ENCODE results near the gene CACNA1C.

The CACNA1C gene

DNA sequence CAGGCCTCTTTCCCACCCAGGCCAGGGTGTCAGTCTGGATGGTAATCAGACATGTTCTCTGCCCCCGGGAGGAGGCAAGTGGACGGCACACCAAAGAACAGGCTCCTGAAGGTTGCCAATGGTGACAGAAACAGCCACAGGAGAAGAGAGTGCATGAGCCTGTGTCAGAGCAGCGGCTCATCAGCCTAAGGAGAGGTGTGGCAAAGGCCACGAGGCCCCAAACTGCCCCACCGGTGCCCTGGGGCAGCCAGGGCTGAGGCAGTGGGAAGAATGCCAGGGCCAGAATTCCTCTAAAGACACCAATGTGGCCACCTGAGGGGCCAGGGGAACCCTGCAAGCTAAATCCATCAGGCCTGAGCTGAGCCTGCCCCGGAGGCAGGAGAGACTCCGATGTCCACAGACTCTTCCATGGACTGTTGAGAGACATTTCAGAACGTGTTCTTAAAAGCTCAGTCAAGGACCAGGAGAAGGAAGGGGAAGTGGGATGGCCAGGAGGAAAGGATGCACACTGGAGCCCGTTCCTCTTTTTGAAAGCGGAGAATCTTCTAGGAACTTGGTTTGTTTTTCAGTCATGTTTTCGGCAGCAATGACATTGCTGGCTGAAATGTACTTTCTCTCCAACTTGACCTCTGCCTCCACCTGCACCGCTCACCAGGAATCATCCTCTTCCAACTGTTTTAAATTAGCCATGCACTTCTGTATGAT, 565.7 kb downstream of the CACNA1C start:
- peak; percentile 25 to 44 for DNase-seq

GRCh38 chr12:2619136-2619535, 566.3 kb downstream of the CACNA1C start:
- DNase-seq: no peak

DNA sequence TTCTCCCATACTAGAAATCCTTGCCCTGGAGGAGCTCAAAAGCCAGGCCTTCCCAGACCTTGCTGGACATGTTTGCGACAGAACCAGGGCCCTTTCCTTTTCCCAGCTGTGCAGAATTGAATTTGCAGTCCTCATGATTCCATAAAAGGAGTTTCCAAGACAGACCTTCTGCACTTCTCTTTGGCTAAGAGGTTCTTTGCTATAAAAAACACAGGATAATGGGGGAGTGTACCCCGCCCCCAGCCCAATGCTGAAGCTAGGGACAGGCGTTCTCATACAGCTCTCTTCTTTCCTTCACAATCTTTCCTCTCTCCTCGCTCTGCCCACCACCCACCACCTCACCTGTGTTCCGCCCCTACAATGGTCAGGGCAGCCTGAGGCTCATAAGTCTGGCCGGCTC, 569.7 kb downstream of the CACNA1C start:
- no peak for DNase-seq

- no peak for DNase-seq
These were observed 570.7 kb downstream of the CACNA1C start for GRCh38 chr12:2623472-2623871.

DNA sequence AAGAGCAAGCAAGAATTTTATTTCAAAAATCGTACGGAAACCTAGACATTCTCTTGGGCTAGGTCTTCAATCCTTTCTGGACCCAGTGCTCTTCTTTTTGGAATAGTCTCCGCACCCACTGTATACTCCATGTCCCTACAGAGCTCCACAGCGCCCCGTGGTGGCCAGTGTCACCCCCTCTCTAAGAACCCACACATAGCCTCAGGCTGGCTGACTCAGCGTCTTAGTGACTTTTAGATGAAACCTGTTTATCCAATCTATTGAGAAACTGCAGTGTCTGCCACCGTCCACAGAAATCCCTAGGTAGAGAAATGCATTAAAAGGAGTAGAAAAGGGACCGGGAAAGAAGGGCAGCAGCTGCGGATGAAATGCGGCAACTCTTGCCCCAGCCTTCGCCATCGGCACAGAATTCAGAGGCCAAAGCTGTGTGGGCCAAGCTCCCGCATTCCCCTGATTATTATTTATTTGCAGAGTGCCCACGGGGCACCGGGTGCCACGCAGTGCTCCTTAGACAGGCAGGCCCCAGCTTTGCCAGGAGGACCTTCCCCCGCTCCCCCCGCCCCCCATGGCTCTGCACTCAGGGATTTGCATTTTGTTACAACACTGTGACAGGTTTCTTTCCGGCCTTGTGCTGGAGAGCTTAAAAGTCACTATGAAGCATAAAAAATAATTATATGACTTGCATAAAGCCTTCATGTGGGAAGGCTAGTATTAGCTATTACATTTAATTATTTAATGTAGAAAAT, 571.9 kb downstream of the CACNA1C start:
- DNase-seq: peak; percentile 33 to 44

DNA sequence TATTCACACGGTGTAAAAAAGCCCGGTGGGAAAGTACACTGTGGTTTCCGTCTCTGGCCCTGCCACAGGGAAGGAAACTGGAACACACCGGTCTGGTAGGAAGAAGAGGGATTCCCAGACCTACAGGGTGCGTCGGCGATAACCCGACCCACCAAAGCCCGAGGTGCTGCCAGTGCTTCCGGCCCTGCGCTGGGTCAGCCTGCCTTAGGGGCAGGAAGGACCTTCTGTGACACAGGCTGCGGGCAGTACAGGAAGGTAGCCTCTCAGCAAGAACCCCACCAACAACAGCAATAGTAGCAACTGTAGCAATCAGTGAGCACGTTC, 572.5 kb downstream of the CACNA1C start:
- DNase-seq: peak; percentile 32 to 59

DNA sequence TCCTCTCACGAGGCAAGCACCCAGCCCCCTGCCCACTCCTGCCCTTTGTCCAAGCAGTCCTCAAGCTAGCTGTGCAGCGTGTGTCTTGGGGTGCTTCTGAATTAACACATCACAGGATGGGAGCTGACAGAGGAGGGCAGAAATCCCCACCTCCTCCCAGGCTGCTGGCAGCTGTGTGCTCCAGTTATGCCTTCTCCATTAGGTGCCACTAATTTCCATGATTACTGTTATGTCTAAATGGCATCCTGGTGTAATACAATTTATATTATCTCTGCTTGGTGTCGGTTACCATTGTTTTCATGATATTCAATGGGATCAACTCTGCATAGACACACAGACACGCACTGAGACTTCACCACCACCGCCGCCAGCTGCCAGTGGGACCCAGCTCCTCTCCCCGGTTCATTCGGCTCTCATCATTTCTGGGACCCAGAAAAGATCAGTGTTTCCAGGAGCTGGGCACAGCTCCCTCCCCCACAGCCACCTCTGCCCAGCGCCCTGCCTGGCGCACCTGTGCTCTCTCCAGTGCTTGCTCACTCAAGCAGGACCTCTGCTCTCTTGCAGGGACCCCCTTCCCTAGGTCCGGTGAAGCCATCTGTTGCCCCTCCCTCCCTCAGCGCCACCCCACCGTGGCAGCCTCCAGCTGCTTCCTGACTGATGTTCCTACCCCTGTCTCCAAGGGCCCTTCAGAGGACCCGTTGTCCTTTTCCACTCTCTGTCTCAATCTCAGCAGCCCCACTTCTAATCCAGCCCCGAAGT, 574.5 kb downstream of the CACNA1C start:
- DNase-seq: no peak

DNA sequence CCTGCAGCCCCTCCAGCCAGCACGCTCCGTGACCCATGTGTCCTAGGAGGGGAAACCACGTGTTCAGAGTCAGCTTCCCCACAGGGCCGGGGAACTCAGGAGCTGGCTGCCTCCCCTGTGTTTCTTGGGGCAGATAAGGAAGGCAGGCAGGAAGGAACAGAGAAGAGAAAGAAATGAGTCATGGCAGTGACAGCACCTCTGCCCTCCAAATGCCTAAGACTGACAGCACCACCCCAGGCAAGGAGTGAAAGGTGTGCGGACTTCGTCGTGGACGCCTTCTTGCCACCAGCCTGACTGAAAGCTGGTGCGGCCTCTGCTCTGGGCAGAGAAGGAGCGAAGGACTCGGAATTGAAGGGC, 575.0 kb downstream of the CACNA1C start:
- no peak for DNase-seq

GRCh38 chr12:2628401-2628800, 575.6 kb downstream of the CACNA1C start:
- DNase-seq: no peak

- no peak for DNase-seq
These were observed 576.3 kb downstream of the CACNA1C start for GRCh38 chr12:2629051-2629450.

- DNase-seq: no peak
These were observed 579.0 kb downstream of the CACNA1C start for GRCh38 chr12:2631653-2632350.

DNA sequence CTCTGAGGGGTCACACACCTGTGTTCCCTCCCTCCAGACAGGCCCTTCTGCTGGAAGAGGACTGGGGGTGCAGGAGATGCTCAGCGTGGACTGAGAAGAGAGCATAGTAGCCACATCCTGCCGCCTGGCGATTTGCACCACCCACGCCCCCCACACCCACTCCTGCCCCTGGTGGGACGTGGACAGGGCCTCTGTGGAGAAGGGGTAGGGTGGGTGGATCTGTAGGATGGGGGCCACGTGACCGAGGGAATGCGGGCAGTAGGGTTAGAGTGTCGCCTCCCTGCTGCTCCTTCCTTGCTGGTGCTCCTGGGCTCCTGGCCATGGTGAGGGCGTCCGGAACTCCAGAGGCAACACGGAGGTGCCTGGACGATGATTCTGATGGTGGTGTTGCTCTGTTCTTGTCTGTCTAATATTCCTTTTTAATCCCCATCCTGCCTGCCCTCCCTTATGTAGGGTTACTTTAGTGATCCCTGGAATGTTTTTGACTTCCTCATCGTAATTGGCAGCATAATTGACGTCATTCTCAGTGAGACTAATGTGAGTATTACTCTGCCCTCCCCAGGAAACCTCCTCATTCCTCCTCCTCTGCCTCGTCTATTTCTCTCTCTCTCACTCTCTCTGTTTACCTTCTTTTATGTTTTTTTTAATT, 580.5 kb downstream of the CACNA1C start:
- DNase-seq: no peak

DNA sequence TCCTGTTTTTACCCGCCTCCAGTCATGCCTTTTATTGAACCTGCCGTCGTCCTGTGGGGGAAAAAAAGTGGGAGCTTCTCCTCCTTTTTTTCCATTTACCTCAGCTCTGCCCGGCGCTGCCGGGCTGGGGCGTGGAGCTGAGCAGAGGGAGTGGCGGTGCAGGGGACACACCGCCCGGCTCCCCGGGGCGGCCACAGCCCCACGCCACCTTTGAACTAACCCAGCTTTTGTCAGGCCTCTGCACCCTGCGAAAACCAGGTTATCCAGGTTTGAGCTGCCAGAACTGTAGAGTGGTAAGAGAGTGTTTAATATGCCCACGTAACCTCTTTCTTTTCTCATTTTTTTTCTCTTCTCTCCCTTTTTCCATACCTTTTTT, 581.0 kb downstream of the CACNA1C start:
- no peak for DNase-seq

GRCh38 chr12:2634471-2634870, 581.7 kb downstream of the CACNA1C start:
- peak; percentile 66 to 90 for DNase-seq

DNA sequence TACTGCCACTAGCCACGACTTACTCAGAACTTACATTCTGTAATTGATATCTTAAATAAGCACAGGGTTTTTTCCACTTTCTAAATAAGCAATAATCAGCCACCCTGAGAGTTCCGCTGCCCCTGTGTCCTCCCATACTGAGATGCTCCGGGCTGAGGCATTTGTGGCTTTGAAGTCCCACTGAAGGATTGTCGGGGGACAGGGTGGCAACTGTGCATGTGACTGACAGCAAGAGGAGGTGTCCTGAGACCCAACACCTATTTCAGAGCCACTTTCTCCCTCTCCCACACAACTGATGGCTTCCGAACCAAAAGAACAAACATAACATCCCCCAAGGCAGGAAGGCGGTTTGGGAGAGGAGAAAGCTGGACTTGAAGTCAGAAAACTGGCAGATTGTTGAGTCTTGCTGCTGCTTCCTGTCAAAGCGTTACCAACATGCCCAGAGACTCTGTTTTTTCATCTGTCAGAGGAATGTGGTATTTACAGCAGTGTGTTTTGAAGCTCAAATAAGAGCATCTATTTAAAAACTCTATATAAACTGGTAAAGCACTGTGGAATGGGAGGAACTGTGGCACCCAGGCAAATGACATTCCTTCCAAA, 584.1 kb downstream of the CACNA1C start:
- DNase-seq: no peak

- DNase-seq: no peak
These were observed 584.6 kb downstream of the CACNA1C start for GRCh38 chr12:2637371-2637770.

DNA sequence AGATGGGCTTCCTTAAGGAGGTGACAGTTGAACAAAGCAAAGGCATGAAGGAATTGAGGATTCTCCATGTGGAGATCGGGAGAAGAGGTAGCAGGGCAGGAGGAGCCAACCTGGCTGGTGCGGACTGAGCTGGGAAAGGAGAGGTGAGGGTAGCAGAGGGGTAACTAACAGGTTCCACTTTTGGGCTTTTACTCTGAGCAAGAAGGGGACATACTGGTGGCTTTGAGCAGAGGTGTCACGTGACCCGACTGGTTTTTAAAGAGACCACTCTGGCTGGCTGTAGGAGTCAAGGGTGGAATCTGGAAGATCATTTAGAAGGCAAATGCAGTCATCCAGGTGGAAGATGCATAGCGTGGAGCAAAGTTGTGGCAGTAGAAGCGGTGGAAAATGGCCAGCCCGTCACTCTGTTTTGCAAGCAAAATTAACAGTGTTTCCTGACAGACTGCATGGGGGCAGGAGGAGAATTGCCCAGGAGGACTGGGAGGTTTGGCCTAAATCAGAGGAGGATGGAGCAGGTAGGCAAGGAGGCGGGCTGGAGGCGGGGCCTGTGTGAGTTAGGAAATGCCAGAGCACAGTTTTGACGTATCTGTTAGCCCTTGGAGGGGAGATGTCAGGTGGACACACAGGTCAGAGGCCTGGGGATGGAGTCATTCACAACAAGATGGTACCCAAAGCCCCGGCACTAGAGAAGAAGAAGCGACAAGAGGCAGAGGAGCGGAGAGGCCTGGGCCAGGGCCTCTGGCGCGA, 585.7 kb downstream of the CACNA1C start:
- DNase-seq: no peak

DNA sequence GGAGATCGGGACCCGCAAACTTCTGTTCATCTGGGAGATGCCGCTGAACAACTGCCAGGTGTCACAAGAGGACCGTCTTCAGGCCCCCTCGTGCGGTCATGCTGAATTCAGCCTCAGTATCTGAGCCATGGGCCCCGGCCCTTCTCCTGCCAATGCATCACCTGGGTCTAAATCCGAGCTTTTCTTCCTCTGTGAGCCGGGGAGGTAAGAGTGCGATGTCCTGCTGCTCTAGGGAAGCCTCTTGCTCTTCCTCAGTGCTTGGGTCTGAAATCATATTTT, 586.2 kb downstream of the CACNA1C start:
- no peak for DNase-seq

DNA sequence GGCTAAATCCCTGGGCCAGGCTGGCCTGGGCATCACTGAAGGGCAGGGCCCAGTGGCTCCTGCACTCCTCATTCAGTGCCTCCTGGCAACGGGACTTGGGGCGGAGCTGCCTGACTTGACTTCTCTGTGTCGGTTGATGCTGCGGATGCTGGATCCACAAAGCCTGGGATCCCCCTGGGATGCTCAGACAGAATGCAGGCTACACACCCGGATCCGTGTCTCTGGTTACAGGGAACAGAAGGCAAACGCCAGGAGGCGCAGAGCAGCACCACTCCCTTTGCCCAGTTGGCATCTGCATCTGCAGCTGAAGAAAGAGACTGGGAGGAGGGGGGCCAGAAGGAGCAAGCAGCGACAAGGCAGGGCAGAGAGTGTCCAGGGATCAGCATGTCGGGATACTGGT, 587.5 kb downstream of the CACNA1C start:
- DNase-seq: no peak

DNA sequence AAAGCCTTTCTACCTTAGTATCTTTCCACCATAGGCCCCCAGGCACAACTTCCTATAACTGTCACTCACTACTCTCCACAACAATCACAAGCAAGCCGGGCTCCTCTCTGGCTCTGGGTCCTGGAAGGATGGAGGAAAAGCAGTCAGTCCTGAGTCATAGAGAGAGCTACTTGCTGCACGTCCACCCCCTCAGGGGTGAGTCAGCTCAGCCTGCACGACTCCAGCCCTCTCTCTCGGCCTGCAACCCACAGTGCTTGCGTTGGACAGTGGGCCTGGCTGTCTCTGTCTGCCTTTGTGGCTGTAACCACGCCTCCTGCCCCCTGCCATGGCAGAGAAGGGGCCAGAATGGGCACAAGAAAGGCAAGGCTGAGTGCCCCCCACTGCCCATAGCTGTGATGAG, 587.9 kb downstream of the CACNA1C start:
- DNase-seq: peak; percentile 78 to 94

DNA sequence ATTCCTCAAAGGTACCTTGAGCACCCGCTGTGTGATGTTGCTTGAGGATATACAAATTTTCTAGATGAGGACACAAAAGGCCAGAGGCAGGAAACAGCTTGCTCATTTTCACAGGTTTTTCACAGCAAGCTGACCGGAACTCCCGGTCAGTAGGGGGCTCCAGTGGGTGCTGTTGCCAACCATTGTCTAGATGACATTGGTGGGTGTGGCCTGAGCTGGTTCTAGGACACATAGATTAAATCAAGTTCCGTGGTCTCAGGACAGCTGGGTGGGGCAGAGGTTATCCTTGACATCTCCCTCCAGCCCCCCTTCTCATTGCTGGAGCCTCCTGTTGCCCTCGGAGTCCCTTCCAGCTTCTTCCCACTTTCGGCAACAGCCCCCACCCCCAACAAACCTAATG, 588.4 kb downstream of the CACNA1C start:
- peak in 1 of 2 donors; percentile 11 for DNase-seq

DNA sequence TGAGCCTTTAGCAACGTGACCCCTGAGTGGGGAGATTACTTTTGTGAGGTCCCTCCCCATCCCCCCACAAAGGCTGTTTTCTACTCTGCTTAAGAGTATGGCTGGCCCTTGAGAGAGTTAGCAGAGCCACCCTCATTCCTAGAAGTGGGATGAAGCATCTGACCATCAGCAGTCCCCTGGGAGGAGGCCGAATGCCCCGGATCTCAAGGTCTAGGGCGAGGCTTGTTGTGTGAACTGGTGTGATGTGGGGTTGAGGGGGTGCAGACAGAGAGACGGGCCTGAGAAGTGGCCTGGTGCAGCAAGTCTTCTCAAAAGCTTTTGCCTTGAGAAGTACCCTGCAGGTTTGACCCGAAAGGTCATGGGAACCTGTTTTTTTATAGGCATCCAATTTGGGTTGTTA, 589.0 kb downstream of the CACNA1C start:
- no peak for DNase-seq

All from inflammatory macrophage treated with lipopolysaccharide for 1 hour (primary cell).